ENCODE measurements around the gene DNMT3B.
"Not testable (repeated sequence)": the region's sequence is repeated elsewhere in the genome, so short reads cannot be mapped to it uniquely, and the experiment has no call there.

The DNMT3B gene

GRCh38 chr20:32792316-32792715, 30.1 kb downstream of the DNMT3B start:
- DNase-seq, result peak; percentile 62

GRCh38 chr20:32792731-32793458, 30.7 kb downstream of the DNMT3B start:
- no peak for DNase-seq

GRCh38 chr20:32796383-32796948, 34.3 kb downstream of the DNMT3B start:
- no peak for DNase-seq

- no peak for DNase-seq
Observed at GRCh38 chr20:32796981-32797451, 34.8 kb downstream of the DNMT3B start.

GRCh38 chr20:32797571-32797970, 35.4 kb downstream of the DNMT3B start:
- DNase-seq, result not testable (repeated sequence)

GRCh38 chr20:32798046-32798981, 36.1 kb downstream of the DNMT3B start:
- no peak for DNase-seq

- DNase-seq, result no peak
Observed at GRCh38 chr20:32803092-32803491, 40.9 kb downstream of the DNMT3B start.

- no peak for DNase-seq
Observed at GRCh38 chr20:32804022-32804715, 42.0 kb downstream of the DNMT3B start.

GRCh38 chr20:32804817-32805216, 42.6 kb downstream of the DNMT3B start:
- DNase-seq, result no peak

GRCh38 chr20:32805721-32806120, 43.5 kb downstream of the DNMT3B start:
- DNase-seq, result no peak

GRCh38 chr20:32806356-32806755, 44.2 kb downstream of the DNMT3B start:
- DNase-seq, result no peak

GRCh38 chr20:32807706-32808105, 45.5 kb downstream of the DNMT3B start:
- no peak for DNase-seq

- no peak for DNase-seq
Observed at GRCh38 chr20:32808438-32808837, 46.3 kb downstream of the DNMT3B start.

- no peak for DNase-seq
Observed at GRCh38 chr20:32809907-32810306, 47.7 kb downstream of the DNMT3B start.

GRCh38 chr20:32810941-32811340, 48.8 kb downstream of the DNMT3B start:
- no peak for DNase-seq

- DNase-seq, result no peak
Observed at GRCh38 chr20:32811886-32812285, 49.7 kb downstream of the DNMT3B start.

GRCh38 chr20:32819992-32820697, 58.0 kb downstream of the DNMT3B start:
- peak; percentile 81 for DNase-seq

GRCh38 chr20:32820698-32821377, 58.7 kb downstream of the DNMT3B start:
- DNase-seq, result no peak

GRCh38 chr20:32822225-32822624, 60.0 kb downstream of the DNMT3B start:
- no peak for DNase-seq

GRCh38 chr20:32823078-32823477, 60.9 kb downstream of the DNMT3B start:
- DNase-seq, result peak; percentile 13

- no peak for DNase-seq
Observed at GRCh38 chr20:32823737-32824588, 61.8 kb downstream of the DNMT3B start.

All from CD4-positive, alpha-beta T cell treated with Interleukin-12 subunit alpha and Interleukin-12 subunit beta, for 1 hour (primary cell).